Activated T-cell treated with anti-CD3 and anti-CD28 coated beads for 24 hours (primary cell): ENCODE results near the gene TPM3.
"Not testable (repeated sequence)": the region's sequence is repeated elsewhere in the genome, so short reads cannot be mapped to it uniquely, and the experiment has no call there.

Experiments
- DNase-seq: peaks from one replicate; pipeline ENCODE4 v3.0.0-alpha.2; 2020; ENCODE audit warnings: low read depth

Gene TPM3

DNA sequence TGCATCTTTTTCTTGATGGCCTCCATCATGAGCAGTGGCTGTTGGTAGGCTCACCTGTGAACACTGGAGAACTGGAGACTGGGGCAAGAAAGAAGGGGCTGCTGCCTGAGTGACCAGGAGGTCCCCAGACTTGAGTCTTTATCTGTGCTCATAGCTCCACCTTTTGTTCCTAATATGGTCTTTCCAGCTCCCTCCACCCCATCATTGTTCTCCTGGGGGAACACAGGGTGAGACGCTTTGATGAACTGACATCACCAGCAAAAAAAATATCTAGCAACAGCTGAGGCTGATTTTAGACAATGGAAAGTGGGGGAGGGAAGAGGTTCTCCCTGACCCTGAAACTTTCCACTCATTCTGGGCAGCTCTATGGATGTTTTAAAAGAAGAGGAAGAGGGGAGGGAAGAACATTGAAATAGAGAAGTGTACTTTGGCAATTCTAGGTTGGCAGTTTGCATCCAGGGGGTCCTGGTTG, at the start of gene TPM3:
Gene TPM3 (minus strand): TSS at position 111 of the 472 bp plus-strand sequence. CDS start 82 bp downstream, at position 29.
- no peak for DNase-seq

DNA sequence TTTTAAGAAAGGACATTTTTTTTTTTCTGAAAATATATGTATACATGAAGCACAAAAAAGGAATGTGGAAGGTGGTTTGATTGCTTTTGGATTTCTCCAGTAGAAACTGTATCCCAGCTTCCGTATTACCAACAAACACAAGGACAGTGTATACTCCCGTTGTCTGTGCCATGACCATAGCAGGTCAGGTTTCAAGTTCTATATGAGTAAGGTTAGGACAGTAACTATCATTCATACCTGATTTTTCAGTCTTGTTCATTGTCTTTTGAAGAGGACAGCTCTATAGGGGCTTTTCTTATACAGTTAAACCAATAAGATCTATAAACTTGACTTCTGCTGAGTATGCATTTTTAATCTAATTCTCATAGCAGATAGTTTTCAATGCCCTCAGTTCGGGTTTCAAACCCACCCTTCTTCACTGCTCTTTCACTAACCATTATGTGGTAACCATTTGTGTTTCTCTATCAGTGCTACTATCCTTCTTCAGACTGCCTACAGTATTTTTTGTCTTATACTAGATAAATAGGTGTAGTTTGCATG, 48.5 kb upstream of the TPM3 start:
- no peak for DNase-seq

DNA sequence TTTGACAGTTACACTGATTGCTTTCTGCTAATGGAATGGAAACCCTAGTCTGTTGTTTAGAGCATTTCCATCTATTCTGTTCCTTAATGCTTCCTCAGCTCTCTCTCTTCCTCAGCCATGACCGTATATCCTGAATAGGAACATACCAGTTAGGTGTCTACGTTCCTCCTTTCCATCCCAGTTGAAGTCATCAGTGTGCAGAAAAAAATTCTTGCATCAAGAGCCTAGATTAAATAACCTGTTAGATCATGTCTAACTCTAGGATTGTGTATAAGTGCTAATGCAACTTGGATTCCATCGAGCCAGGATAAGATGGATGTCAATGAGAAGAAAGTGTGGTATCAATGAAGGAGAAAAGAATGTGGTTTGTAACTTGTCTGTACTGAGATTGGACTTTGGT, 47.6 kb upstream of the TPM3 start:
- no peak for DNase-seq

DNA sequence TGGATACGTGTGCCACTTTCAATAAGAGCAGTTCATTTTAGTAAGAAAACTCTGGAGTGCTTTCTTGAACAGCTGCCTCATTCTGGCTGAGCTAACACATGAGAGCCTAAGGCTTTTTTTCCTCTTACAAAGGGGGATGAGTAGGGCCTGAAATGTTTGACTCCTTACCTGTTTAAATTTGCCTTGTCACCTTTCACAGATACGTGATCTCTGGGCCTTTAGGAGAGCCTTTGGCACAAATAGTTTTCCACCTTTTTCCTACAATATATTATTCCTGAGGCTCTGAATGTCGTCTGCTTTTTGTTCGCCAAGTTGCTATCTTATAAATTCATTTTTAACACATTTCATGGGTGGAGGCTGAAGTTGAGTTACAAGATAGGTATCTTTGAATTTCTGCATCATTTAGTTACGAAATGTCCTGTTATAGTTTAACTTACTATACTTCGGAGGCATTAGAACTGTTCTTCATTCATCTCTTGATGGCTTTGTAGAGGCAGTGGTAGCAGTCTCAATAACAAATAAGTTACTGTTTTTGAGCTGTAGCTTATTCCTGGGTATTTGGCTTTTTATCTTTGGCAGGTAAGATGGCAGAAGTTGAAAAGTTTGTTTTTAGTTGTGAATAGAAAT, 46.1 kb upstream of the TPM3 start:
- DNase-seq: no peak

DNA sequence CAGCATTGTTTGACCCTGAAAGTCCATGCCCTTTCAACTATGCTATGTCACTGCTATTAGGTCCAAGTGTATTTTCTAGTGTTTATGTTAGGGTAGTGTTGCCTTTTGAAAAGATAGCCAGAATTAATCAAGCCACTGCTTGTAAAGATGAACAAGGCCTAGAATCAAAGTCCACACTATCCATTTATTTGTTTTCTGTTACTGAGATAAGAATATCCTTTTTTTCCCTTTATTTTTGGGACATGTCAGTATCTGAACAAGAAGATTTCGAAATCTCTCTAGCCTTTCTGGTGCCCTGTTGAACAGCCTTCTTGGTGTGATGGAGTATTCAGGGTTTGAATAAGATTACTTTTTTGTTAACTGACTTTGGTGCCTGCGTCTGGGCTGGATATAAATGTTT, 45.5 kb upstream of the TPM3 start:
- no peak for DNase-seq

DNA sequence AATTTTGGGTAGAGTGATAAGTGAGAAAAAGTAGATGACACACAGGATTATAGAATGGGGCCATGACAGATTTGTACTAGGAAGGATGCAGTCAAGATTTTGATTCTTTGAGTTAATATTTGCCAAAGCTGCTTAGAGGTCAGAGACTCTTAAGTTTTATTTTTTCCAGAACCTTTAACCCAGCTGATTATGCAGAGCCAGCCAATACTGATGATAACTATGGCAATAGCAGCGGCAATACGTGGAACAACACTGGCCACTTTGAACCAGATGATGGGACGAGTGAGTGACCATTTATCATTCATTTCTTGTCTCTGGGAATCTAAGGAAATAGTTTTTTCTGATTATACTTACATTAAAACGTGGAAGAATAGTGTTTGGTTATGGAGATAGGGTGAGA, 45.0 kb upstream of the TPM3 start:
- no peak for DNase-seq

DNA sequence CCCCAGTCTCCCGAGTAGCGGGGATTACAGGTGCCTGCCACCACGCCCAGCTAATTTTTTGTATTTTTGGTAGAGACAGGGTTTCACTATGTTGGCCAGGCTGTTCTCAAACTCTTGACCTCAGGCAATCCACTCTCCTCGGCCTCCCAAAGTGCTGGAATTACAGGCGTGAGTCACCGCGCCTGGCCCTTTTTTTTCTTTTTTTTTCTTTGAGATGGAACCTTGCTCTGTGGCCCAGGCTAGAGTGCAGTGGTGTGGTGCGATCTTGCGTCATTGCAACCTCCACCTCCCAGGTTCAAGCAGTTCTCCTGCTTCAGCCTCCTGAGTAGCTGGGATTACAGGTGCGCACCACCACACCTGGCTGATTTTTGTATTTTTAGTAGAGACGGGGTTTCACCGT, 41.2 kb upstream of the TPM3 start:
- DNase-seq: not testable (repeated sequence)

DNA sequence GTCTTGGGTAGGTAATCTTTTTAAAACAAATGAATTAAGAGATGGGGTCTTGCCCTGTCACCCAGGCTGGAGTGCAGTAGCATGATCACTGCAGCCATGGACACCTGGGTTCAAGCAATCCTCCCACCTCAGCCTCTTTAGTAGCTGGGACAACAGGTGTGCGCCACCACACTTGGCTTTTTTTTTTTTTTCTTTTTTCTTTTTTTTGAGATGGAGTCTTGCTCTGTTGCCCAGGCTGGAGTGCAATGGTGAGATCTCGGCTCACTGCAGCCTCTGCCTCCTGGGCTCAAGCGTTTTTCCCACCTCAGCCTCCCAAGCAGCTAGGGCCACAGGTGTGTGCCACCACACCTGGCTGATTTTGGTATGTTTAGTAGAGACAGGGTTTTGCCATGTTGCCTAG, 39.2 kb upstream of the TPM3 start:
- not testable (repeated sequence) for DNase-seq

DNA sequence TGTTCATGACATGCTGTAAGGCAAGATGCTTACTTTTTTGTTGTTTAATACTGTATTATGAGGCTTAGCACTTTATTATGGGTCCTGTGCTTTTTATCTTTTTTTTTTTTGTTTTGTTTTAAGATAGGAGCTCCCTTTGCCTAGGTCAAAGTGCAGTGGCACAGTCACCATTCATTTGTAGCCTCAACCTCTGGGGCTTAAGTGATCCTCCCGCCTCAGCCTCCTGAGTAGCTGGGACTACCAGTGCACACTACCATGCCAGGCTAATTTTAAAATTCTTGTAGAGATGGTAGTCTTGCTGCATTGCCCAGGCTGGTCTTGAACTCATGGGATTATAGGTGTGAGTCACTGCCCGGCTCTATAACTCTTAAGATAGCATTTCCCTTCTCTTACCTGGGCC, 33.5 kb upstream of the TPM3 start:
- DNase-seq: no peak

DNA sequence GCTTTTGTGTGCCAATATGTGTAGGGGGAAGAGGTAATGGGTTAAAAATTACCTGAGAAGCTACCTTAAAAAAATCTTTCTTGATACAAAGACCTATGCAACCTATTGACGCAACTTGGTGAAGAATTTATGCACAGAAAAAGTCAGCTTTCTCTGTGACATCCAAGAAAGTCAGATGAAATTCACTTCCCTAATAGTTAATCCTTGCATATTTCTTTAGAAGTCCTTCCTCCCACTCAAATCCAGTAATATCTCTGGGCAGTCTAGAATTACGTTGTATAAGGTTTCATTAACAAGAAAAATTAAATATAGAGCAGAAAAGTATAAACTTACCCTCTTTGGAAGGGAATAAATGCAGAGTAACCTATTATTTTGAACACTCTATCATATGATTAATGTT, 31.7 kb upstream of the TPM3 start:
- no peak for DNase-seq

DNA sequence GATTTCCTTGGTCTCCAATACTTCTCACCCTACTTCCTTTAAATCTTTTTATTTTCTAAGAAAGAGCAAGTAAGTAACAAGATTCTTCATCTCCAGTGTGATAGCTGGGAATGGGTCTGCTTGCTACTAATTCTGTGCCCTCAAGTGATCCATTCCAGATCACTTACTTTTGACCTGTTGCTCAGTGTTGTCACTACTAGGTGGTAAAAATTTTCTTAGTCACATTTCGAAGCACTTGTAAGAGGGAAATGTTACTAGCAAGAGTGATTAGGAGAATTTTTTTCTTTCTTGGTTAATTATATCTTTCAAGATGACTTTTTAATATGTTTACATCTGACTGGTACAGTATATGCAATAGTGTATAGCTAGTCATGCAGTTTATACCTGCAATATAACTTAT, 31.0 kb upstream of the TPM3 start:
- DNase-seq: no peak

DNA sequence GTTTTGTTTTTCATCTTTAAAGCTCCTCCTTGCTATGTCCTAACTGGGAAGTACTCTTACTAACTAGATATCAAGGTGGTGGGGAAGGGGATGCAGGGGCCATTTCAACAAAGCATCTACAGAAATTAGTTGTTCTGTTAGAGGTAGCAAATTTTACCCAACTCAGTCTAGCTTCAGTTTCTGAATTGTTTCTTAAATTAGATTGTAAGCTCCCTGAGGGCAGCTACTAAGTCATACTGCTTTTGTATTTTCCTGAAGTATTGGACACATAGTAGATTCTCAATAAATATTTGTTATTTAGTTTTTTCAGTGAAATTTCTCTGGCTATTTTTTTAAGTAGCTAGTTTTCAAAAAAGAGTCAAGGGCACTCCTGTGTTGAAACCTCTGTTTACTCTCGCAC, 30.6 kb upstream of the TPM3 start:
- no peak for DNase-seq

DNA sequence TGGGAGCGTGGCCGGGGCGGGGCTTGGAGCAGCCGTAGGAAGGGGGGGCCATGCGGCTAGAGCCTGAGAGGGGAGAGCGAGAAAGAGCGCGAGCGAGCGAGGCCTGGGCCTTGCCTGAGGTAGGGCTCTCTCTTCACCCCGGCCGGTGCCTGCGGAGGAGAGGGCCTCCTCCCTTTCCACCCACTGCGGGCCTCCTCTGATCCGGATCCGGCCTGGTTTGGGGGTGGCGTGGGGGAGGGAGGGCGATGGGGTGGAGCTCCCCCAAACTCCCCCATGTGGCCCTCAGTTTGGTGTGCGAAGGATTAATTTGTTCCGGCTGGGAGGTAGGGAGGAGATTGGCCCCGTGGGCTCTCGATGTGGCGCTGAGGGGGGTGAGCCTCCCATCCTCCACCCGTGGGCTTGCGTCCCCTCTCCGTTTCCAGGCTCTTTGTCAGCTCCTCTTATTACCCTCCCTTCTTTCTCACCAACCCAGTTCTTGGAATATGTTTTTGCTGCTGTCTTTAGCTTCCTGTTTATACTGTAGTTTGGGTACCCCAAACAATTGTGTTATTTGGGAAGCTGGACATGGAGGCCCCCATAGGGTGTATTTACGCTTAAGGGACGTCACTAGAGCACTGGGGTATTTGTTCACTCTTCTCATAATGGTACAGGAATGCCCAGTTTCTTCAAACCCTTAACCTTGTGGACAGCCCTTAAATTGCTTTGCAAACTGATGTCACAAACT, 29.5 kb upstream of the TPM3 start:
- DNase-seq: peak; percentile 55

DNA sequence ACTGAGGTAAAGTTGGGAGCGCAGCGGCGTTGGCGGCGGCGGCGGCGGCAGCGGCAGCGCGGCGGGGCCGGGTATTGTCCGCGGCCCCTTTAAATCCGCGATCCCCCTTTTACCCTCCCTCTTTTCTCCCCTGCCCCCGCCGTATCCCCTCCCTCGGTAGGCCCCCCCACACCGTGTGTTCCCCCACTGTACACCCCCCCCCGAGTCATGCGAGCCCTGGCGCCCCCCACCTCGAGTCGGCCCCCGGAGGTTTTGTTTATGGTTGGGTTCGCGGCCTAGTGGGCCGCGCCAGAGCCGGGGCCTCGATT, 29.0 kb upstream of the TPM3 start:
- no peak for DNase-seq

DNA sequence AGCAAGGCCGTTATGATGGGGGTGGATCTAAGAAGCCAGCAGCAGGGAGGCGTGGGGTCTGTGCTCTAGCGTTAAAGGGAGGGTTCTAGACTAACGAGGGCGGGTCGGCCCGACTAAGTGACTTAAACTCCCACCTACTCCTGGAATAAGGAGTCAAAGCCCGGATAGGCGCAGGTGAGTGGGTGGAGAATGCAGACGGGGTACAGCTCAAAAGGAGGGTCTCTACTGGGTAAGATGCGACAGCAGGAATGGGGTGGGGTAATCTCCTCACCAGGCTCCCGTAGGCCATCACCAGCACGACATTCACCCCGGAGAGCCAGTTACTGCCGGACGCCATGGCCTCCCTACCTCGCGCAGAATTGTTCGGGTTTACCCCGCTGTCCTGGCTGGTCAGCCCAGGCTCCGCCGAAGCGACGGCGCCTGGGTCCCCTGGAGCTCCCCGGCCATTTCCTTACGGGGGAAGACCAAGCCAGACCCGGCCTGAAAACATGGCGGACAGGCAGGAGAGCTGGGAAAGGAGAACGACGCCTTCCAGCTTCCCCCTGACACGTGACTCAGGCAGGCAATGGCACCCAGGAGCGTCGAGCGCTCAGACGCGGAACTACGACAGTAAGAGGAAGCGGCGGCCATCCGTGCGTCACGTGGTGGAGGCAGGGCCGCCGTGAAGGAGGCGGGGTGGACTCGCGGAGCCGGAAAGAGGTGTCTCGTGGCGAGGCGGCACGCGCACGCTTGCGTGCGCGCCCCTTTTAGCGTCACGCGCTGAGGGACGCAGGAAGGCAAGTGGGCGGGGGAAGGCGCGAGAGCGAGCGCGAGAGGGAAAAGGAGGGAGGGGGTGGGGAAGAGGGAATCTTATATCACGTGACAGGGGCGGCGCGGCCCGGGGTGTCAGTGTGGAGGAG, 28.4 kb upstream of the TPM3 start, which contains the start of gene UBAP2L:
Gene UBAP2L (plus strand): TSS at position 885 of the 899 bp plus-strand sequence. CDS start 4,169 bp downstream, outside the sequence.
- peak; percentile 98 for DNase-seq

DNA sequence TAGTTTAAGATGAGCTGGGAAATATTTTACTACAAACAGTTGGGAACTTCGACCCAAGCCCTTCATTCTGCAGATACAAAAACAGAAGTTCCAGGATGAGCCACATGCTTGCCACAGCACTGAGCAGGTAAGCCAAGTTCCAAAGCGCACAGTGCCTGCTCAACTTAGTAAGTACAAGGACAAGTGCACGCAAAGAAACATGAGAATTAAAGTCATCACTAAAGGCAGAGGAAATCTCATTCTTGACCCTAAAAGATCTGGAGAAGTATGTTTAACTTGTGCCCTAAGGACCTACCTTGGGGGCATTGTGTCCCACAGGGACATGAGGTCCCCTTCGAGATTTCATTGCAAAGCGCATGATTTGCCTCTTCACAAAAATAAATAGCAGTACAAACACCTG, 27.6 kb upstream of the TPM3 start:
- no peak for DNase-seq

DNA sequence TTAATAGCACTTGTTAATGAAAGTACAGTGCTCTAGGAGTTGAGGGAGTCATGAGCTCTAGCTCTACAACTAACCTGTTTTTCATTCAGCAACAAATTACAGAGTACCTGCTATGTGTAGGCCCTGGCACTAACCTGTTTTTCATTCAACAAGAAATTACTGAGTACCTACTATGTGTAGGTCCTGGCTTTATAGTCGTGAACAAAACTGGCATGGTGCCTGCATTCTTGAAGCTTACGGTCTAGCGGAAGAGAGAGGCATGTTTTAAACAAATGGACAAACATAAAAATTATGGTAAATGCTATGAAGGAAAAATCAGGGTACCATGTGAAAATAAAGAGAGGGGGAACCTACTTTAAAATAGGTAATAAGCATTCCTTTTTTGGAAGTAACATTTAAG, 26.6 kb upstream of the TPM3 start:
- DNase-seq: no peak

DNA sequence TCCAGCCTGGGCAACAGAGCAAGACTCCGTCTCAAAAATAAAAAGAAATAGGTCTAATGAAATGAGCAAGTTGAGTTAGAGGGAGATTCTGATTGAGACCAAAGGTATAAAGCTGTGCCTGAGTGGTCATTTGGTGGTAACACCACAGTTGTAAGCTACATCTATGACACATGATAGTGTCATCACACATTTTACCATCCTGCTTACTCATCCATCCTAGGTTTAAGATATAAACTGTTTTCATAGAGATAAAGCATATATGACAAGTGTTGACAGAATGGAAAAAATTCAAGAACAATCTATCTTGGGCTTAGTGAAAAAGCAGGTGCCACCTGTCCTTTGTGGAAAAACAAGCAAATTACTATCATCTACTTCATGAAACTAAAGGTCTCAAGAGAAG, 21.4 kb upstream of the TPM3 start:
- DNase-seq: no peak

DNA sequence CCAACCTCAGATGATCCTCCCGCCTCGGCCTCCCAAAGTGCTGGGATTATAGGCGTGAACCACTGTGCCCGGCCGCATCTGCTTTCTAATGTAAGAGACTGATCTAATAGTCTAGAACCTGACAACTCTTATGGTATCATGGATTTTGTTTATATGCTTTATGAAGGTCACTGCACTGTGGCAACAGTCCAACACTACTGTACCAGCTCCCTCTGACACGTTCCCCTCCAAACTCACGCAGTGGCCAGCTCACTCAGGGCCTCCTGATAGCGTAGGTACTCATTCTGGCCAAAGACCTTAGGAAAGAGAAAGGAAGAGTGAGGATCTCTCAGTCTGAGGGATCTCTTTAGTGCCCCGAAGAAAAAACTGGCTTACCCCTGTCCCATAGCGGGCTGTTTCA, 20.2 kb upstream of the TPM3 start:
- no peak for DNase-seq

DNA sequence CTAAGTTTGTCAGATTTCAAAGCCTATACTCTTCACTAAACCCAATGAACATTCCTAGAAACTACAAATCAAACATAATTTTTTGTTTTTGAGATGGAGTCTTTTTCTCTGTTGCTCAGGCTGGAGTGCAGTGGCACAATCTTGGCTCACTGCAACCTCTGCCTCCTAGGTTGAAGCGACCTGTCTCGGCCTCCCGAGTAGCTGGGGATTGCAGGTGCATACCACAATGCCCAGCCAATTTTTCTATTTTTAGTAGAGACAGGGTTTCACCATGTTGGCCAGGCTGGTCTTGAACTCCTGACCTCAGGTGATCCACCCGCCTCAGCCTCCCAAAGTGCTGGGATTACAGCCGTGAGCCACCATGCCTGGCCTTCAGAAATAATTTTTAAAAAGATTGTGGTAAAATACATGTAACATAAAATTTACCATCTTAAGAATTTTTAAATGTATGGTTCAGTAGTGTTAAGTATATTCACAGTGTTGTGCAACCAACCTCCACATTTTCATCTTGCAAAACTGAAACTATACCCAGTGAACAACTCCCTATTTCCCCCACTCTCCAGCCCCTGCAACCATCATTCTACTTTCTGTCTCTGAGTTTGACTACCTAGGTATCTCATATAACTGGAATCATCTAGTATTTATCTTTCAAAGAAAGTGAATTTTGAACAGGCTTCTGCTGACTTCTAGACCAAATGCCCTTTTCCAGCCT, 16.9 kb upstream of the TPM3 start:
- no peak for DNase-seq

DNA sequence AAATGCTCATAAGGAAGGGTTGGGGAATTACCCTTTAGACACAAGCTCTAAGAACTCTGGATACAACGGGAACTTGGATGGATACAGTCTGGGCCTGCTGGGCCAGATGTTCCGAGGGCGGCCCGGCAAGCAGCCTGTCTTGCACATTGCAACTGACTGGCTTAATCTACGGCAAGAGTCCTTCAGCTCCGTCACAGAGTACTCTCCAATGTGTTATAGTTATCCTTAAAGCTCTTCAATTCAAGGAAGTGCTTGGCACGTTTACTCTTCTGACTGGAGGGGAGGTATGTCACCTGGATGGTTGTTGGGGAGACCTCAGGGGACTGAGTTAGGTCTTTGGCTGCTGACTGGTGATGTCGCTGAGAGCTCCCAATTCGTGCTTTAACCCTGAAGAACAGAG, 15.4 kb upstream of the TPM3 start:
- no peak for DNase-seq

DNA sequence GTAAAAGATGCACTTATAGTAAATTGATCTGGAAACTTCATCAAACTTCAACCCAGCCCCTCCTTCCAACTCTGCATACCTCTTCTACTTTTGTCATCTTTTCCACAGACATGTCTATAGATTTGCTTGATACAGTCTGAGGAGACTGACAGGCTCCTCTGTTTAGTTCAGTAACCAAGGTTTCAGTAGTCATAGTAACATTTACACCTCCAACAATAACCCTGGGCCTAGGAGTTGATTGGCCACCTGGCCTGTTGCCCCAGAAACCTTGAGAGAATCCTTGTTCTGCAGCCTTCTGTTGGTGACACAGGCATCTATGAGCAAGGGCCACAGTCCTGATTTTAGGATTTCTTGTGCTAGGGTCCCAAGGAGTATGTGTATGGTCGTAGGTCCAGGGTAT, 14.3 kb upstream of the TPM3 start, which contains the start of gene CFAP141:
Gene CFAP141 (minus strand): TSS at position 138 of the 400 bp plus-strand sequence. CDS start 26 bp downstream, at position 112.
- DNase-seq: no peak
